Fibroblast of the aortic adventitia (primary cell): Measurements from ENCODE around the gene NAGLU. TPM values are rescaled to one million over a fixed set of nuclear protein-coding genes. Genes with fewer than 3 reads are reported as not detected.

Source experiments
- DNase-seq: peaks from one replicate; pipeline ENCODE4 v3.0.0-alpha.2; 2010; ENCODE audit warnings: low read depth
- H3K4me3 ChIP-seq: 2 replicates; pipeline ENCODE4 v1.5.1; 2011; ENCODE audit warnings: low read depth, mild to moderate bottlenecking, control low read depth, low read length, moderate library complexity
- total RNA-seq: library from RNA; depleted of rRNA; stranded (reverse); fragments of >200 nt; gene quantifications from 2 replicates; pipeline ENCODE4 v1.2.3, GENCODE V29; 2012; ENCODE audit warnings: low replicate concordance
- TF ChIP-seq, protein P1 (sequence below): IDR thresholded peaks from 2 replicates; pipeline ENCODE4 v1.5.1; 2011; ENCODE audit warnings: mild to moderate bottlenecking, low read length, control low read depth, inconsistent platforms; ENCODE audit not compliant: insufficient read depth

Gene NAGLU
- total RNA-seq, 1 donor: 41.8 TPM

DNA sequence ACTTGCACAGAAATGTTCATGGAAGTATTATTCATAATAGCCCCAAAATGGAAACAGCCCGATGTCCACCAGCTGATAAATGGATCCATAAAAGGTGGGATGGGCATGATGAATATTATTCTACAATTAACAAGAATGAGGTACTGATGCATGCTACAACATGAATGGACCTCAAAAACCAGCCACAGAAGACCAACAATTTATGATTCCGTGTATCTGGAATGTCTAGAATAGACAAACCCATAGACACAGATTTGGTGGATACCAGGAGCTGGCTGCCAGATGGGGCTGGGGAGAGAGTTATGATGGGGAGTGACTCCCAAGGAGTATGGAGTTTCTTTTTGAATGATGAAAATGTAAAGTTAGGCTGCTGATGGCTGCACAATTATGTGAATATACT lies 10.8 kb upstream of the NAGLU start:
- TF ChIP-seq, protein P1, sequence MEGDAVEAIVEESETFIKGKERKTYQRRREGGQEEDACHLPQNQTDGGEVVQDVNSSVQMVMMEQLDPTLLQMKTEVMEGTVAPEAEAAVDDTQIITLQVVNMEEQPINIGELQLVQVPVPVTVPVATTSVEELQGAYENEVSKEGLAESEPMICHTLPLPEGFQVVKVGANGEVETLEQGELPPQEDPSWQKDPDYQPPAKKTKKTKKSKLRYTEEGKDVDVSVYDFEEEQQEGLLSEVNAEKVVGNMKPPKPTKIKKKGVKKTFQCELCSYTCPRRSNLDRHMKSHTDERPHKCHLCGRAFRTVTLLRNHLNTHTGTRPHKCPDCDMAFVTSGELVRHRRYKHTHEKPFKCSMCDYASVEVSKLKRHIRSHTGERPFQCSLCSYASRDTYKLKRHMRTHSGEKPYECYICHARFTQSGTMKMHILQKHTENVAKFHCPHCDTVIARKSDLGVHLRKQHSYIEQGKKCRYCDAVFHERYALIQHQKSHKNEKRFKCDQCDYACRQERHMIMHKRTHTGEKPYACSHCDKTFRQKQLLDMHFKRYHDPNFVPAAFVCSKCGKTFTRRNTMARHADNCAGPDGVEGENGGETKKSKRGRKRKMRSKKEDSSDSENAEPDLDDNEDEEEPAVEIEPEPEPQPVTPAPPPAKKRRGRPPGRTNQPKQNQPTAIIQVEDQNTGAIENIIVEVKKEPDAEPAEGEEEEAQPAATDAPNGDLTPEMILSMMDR: no peak
- no peak overlapping the region for H3K4me3 ChIP-seq
- peak; percentile 66 for DNase-seq

DNA sequence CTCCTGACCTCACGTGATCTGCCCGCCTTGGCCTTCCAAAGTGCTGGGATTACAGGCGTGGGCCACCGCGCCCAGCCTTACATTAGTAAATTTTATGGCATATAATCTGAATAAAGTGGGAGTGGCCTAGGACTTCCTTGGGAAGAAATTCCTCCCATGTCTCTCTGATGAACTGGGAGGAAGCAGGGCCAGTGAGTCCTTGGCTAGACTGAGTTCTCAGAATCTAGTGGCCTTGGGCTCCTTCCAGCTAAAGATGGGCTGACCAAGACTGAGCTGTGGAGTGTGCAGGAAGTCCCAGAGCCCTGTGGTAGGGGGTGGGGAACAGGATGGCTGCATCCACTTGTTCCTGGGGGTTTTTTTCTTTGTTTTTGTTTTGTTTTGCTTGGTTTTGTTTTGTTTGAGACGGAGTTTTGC lies 10.0 kb upstream of the NAGLU start:
- TF ChIP-seq, protein P1: no peak
- H3K4me3 ChIP-seq: no peak overlapping the region
- peak; percentile 45 for DNase-seq

DNA sequence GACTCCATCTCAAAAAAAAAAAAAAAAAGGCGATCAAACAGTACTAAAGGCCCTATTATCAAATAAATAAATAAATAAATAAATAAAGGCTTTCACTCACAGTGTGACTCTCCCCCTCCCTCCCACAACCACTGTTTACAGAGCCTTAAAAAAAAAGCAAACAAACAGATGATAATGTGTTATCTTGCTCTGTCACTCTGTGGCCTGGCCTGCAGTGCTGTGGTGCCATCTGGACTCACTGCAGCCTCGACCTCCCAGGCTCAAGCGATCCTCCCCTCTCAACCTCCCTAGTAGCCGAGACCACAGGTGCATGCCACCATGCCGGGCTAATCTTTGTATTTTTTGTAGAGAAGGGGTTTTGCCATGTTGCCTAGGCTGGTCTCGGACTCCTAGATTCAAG lies 8.1 kb upstream of the NAGLU start:
- TF ChIP-seq, protein P1: no peak
- no peak for DNase-seq
- H3K4me3 ChIP-seq: no peak overlapping the region

DNA sequence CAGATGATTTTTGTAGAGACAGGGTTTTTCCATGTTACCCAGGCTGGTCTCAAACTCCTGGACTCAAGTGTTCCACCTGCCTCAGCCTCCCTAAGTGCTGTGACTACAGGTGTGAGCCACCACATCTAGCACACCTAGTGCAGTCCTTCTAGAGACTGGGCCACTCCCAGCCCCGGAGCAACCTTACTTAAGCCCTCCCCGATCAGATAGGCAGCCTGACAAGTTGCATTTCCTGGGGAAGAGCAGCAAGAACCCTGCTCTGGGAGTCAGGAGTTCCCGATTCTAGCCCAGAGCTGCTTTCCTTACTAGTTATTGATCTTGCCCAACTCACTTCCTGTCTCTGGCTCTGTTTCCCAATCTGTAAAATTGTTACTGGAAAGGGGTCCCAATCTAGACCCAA lies 7.0 kb upstream of the NAGLU start:
- H3K4me3 ChIP-seq: no peak overlapping the region
- TF ChIP-seq, protein P1: no peak
- DNase-seq: no peak

DNA sequence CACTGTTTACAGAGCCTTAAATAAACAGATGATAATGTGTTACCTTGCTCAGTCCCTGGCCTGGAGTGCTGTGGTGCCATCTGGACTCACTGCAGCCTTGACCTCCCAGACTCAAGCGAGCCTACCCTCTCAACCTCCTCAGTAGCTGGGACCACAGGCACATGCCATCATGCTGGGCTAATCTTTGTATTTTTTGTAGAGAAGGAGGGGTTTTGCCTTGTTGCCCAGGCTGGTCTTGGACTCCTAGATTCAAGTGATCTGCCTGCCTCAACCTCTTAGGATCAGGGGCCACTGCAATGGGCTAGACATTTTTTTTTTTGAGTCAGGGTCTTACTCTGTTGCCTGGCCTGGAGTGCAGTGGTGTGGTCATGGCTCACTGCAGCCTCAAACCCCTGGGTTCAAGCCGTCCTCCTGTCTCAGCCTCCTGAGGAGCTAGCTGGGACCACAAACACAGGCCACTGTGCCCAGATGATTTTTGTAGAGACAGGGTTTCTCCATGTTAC lies 5.0 kb upstream of the NAGLU start:
- no peak for DNase-seq
- TF ChIP-seq, protein P1: no peak
- no peak overlapping the region for H3K4me3 ChIP-seq

DNA sequence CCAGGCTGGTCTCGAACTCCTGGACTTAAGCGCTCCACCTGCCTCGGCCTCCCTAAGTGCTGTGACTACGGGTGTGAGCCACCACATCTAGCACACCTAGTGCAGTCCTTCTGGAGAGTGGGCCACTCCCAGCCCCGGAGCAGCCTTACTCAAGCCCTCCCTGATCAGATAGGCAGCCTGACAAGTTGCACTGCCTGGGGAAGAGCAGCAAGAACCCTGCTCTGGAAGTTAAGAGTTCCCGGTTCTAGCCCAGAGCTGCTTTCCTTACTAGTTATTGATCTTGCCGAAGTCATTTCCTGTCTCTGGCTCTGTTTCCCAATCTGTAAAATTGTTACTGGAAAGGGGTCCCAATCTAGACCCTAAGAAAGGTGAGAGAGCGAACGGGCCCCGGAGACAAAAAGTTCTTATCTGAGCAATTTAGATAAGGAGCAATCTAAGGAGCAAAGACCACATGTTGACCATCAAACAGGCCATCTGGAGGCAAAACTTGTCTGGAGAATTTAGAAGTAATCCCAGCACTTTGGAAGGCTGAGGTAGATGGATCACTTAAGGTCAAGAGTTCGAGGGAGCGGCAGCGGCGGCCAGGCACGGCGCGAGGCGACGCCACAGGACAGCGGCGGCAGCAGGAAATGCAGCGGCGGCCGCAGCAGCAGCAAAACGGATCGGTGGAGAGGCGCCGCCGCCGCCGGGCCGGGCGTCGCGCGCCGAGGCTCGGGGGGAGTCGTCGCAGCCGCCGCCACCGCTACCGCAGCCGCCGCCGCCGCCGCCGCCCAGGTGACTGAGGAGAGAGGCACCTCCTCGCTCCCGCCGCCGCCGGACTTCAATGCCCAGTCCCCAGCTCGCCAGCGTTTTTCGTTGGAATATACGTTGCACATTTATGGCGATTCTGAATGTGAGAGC lies 4.3 kb upstream of the NAGLU start:
- TF ChIP-seq, protein P1: peak; percentile 42
- peak overlapping the region; percentile 40 for H3K4me3 ChIP-seq
- peak; percentile 36 for DNase-seq
